Nephron progenitor cell (in vitro differentiated cells): ENCODE measurements around the gene KDSR.
A peak's percentile ranks its signal among the peaks of the same experiment; 100 is the strongest.

Experiments
- DNase-seq: peaks from one replicate; pipeline ENCODE4 v3.0.0; 2021
- H3K27ac Mint-ChIP-seq: 2 replicates; pipeline ENCODE4 v1.8.0; 2021; ENCODE audit warnings: mild to moderate bottlenecking, moderate library complexity, mixed read lengths
- H3K27me3 Mint-ChIP-seq: 2 replicates; pipeline ENCODE4 v1.8.0; 2021; ENCODE audit warnings: mild to moderate bottlenecking, low read depth, mixed read lengths; ENCODE audit not compliant: poor library complexity
- H3K36me3 Mint-ChIP-seq: 2 replicates; pipeline ENCODE4 v1.8.0; 2021; ENCODE audit warnings: low read depth, mixed read lengths
- H3K4me1 Mint-ChIP-seq: 2 replicates; pipeline ENCODE4 v1.8.0; 2021; ENCODE audit warnings: mixed read lengths
- H3K4me3 Mint-ChIP-seq: 2 replicates; pipeline ENCODE4 v1.8.0; 2021; ENCODE audit warnings: mild to moderate bottlenecking, moderate library complexity, mixed read lengths
- H3K9me3 Mint-ChIP-seq: 2 replicates; pipeline ENCODE4 v1.8.0; 2021; ENCODE audit warnings: mild to moderate bottlenecking, moderate library complexity, mixed read lengths
- CTCF ChIP-seq: fragments of 200-600 bp; sonication (generic); IDR thresholded peaks from 2 replicates; pipeline ENCODE4 v1.5.0; 2021; ENCODE audit warnings: antibody characterized with exemption

The KDSR gene

DNA sequence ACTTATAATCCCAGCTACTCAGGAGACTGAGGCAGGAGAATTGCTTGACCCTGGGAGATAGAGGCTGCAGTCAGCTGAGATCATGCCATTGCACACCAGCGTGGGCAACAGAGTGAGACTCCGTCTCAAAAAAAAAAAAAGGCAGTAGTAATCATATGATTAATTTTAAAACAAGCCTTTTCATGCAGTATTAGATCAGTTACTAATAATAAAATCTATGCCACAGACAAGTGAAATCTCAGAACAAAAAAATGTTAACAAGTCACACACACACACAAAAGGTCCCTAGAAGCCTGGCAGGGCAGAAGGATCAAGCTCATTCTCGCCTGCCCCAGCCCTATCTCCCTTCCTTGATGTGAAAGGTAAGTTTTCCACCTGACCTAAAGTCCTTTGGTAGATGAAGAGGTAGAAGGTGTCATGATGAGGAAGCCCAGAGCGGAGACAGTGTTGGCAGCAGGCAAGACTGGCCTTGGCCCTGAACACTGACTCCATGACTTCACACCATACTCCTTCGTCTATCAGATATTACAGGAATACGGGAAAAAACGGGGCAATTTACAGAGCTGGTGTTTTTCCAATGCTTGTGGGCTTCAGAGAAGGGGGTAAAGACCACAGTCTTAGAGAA lies 10.6 kb downstream of the KDSR start:
- H3K36me3 Mint-ChIP-seq, result peaks cover 61% of the 10 kb centered on the region

DNA sequence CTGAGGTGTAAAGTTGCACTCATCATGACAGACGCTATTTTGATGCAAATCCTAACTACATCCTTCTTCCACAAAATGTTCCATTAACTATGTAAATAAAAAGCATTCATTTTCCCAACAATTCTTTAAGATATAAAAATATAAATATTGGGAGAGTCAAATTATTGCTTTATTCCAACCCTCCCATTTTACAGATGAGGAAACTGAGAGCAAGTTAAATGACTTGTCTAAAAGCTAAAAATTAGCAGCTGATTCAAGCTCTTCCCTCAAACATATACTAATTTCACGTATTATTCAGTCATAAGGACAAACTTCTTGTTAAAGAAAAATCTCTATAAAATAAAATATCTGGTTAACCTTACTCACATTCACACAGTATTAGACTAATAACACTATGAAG lies 16.8 kb downstream of the KDSR start:
- DNase-seq, result no peak
- H3K9me3 Mint-ChIP-seq, result no peaks in the 10 kb centered on the region
- peaks cover 3% of the 10 kb centered on the region for H3K27me3 Mint-ChIP-seq
- no peak for TF ChIP-seq CTCF
- H3K36me3 Mint-ChIP-seq, result peaks cover 64% of the 10 kb centered on the region
- H3K4me3 Mint-ChIP-seq, result no peak overlapping the region
- no peak overlapping the region for H3K27ac Mint-ChIP-seq
- peaks cover 2% of the 10 kb centered on the region for H3K4me1 Mint-ChIP-seq

More for the DNA sequence above, 10.6 kb downstream of the KDSR start:
- no peak for TF ChIP-seq CTCF
- Mint-ChIP-seq H3K4me1 (no peaks in the 10 kb centered on the region), H3K27me3 (no peaks in the 10 kb centered on the region), H3K27ac (no peak overlapping the region), H3K4me3 (no peak overlapping the region), H3K9me3 (no peaks in the 10 kb centered on the region)
- DNase-seq, result no peak

GRCh38 chr18:63348508-63349136 lies 18.4 kb downstream of the KDSR start:
- peaks cover 7% of the 10 kb centered on the region for H3K4me1 Mint-ChIP-seq
- H3K4me3 Mint-ChIP-seq, result no peak overlapping the region
- no peak for TF ChIP-seq CTCF
- no peaks in the 10 kb centered on the region for H3K9me3 Mint-ChIP-seq
- H3K27me3 Mint-ChIP-seq, result peaks cover 3% of the 10 kb centered on the region
- H3K27ac Mint-ChIP-seq, result no peak overlapping the region
- DNase-seq, result no peak
- peaks cover 65% of the 10 kb centered on the region for H3K36me3 Mint-ChIP-seq

DNA sequence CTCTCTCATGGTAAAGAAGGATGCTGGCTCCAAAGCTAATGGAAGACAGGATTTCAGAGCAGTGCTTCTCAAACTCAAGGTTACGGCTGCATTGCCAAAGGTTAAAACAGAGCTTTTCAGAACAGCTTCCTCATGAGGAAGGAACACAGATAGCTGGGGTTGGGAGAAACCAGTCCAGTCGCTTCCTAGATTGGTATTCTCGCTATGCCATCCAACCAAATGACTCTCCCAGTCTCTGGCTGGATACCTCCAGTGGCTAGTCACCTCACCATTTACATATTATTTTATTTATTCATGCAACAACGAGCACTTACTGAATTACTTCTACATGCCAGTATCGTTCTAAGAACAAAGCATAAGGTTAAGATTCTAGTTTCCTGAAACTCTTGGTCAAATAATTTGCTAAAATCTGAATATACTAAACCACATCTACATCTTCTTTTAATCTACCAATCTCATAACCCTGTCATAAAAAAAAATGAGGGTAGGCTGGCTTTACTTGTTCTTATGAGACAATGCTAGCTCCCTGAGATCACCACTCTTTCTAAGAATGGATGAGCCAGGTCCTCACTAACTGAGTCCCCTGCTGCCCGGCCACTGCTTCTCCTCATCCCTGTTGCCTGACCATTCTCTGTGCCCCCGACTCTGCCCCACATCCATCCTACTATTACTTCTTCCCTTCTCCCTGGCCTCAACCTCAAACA lies 20.4 kb downstream of the KDSR start:
- Mint-ChIP-seq H3K27ac (peak overlapping the region; percentile 51), H3K4me1 (peaks cover 7% of the 10 kb centered on the region), H3K27me3 (peaks cover 3% of the 10 kb centered on the region), H3K9me3 (no peaks in the 10 kb centered on the region), H3K36me3 (peaks cover 61% of the 10 kb centered on the region), H3K4me3 (no peak overlapping the region)
- no peak for TF ChIP-seq CTCF
- DNase-seq, result no peak

- H3K27me3 Mint-ChIP-seq, result peaks cover 3% of the 10 kb centered on the region
- peaks cover 62% of the 10 kb centered on the region for H3K36me3 Mint-ChIP-seq
- DNase-seq, result no peak
- H3K4me3 Mint-ChIP-seq, result no peak overlapping the region
- H3K4me1 Mint-ChIP-seq, result peaks cover 7% of the 10 kb centered on the region
- no peaks in the 10 kb centered on the region for H3K9me3 Mint-ChIP-seq
- H3K27ac Mint-ChIP-seq, result no peak overlapping the region
- TF ChIP-seq CTCF, result no peak
Measured at GRCh38 chr18:63346031-63346430, 21.0 kb downstream of the KDSR start.
